H9 (cell line): ENCODE measurements around the gene TMED6. TPM values are rescaled to one million over a fixed set of nuclear protein-coding genes. Genes with fewer than 3 reads are reported as not detected.

Experiments used
- DNase-seq: peaks from one replicate; pipeline ENCODE4 v3.0.0-alpha.2; 2017
- H2AFZ ChIP-seq: one replicate; pipeline ENCODE4 v1.6.1; 2013; ENCODE audit warnings: mild to moderate bottlenecking, low read length, control low read depth, moderate library complexity
- H2AK5ac ChIP-seq: 2 replicates; pipeline ENCODE4 v1.6.1; 2013; ENCODE audit warnings: low read length, control low read depth, mixed read lengths; ENCODE audit not compliant: insufficient read length
- H2BK120ac ChIP-seq: one replicate; pipeline ENCODE4 v1.6.1; 2013; ENCODE audit warnings: low read depth, mild to moderate bottlenecking, low read length, control low read depth, inconsistent platforms; ENCODE audit not compliant: poor library complexity, severe bottlenecking
- H2BK12ac ChIP-seq: 2 replicates; pipeline ENCODE4 v1.6.1; 2013; ENCODE audit warnings: low read length, control low read depth, mixed read lengths, low read depth; ENCODE audit not compliant: insufficient read length
- H2BK15ac ChIP-seq: 2 replicates; pipeline ENCODE4 v1.6.1; 2013; ENCODE audit warnings: low read depth, low read length, control low read depth
- H2BK20ac ChIP-seq: one replicate; pipeline ENCODE4 v1.6.1; 2013; ENCODE audit warnings: low read depth, mild to moderate bottlenecking, low read length, control low read depth, inconsistent platforms; ENCODE audit not compliant: poor library complexity, severe bottlenecking
- H2BK5ac ChIP-seq: 2 replicates; pipeline ENCODE4 v1.6.1; 2013; ENCODE audit warnings: low read length, control low read depth, mixed read lengths; ENCODE audit not compliant: insufficient read length
- H3K14ac ChIP-seq: 2 replicates; pipeline ENCODE4 v1.6.1; 2013; ENCODE audit warnings: low read length, control low read depth; ENCODE audit not compliant: insufficient read depth
- H3K18ac ChIP-seq: 2 replicates; pipeline ENCODE4 v1.6.1; 2013; ENCODE audit warnings: low read depth, mild to moderate bottlenecking, mixed read lengths, low read length, control low read depth; ENCODE audit not compliant: insufficient read length
- H3K23ac ChIP-seq: 2 replicates; pipeline ENCODE4 v1.6.1; 2013; ENCODE audit warnings: low read length, control low read depth, mixed read lengths, low read depth; ENCODE audit not compliant: insufficient read length
- H3K23me2 ChIP-seq: 2 replicates; pipeline ENCODE4 v1.6.1; 2013; ENCODE audit warnings: low read depth, mild to moderate bottlenecking, mixed read lengths, low read length, control low read depth; ENCODE audit not compliant: insufficient read length, poor library complexity, severe bottlenecking
- H3K27ac ChIP-seq: 2 replicates; pipeline ENCODE4 v1.5.1; 2013; ENCODE audit warnings: low read length, control low read depth, mixed read lengths, low read depth; ENCODE audit not compliant: insufficient read length
- H3K27me3 ChIP-seq: 2 replicates; pipeline ENCODE4 v1.6.1; 2013; ENCODE audit warnings: low read length, control low read depth, inconsistent platforms; ENCODE audit not compliant: insufficient read depth
- H3K4ac ChIP-seq: 2 replicates; pipeline ENCODE4 v1.6.1; 2013; ENCODE audit warnings: low read depth, mild to moderate bottlenecking, control low read depth, inconsistent platforms, low read length, moderate library complexity
- H3K4me1 ChIP-seq: 2 replicates; pipeline ENCODE4 v1.6.1; 2013; ENCODE audit warnings: low read length, control low read depth, inconsistent platforms; ENCODE audit not compliant: insufficient read depth
- H3K4me2 ChIP-seq: 2 replicates; pipeline ENCODE4 v1.6.1; 2013; ENCODE audit warnings: low read length, control low read depth, mixed read lengths; ENCODE audit not compliant: insufficient read length, insufficient read depth
- H3K56ac ChIP-seq: 2 replicates; pipeline ENCODE4 v1.6.1; 2013; ENCODE audit warnings: low read depth, mild to moderate bottlenecking, mixed read lengths, low read length, control low read depth; ENCODE audit not compliant: insufficient read length
- H3K79me1 ChIP-seq: 2 replicates; pipeline ENCODE4 v1.6.1; 2013; ENCODE audit warnings: low read depth, mild to moderate bottlenecking, moderate library complexity, low read length, control low read depth, inconsistent platforms; ENCODE audit not compliant: insufficient read depth, poor library complexity, severe bottlenecking
- H3K79me2 ChIP-seq: 2 replicates; pipeline ENCODE4 v1.6.1; 2013; ENCODE audit warnings: low read length, control low read depth, inconsistent platforms; ENCODE audit not compliant: insufficient read depth
- H3K9ac ChIP-seq: 2 replicates; pipeline ENCODE4 v1.6.1; 2013; ENCODE audit warnings: low read length, control low read depth, mixed read lengths; ENCODE audit not compliant: insufficient read length; ENCODE audit errors: extremely low read depth
- H3K9me3 ChIP-seq: one replicate; pipeline ENCODE4 v1.6.1; 2013; ENCODE audit warnings: low read depth, low read length, inconsistent platforms; ENCODE audit not compliant: control insufficient read depth
- H3T11ph ChIP-seq: one replicate; pipeline ENCODE4 v1.6.1; 2013; ENCODE audit warnings: mild to moderate bottlenecking, low read length, control low read depth, inconsistent platforms
- H4K20me1 ChIP-seq: one replicate; pipeline ENCODE4 v1.6.1; 2013; ENCODE audit not compliant: control insufficient read depth, insufficient read length, insufficient read depth
- H4K5ac ChIP-seq: 2 replicates; pipeline ENCODE4 v1.6.1; 2013; ENCODE audit warnings: low read depth, mild to moderate bottlenecking, mixed read lengths, low read length, control low read depth; ENCODE audit not compliant: insufficient read length
- H4K8ac ChIP-seq: replicated peaks from 2 replicates; pipeline ENCODE4 v1.6.1; 2013; ENCODE audit warnings: low read length, control low read depth, mixed read lengths, low read depth; ENCODE audit not compliant: insufficient read length
- H4K91ac ChIP-seq: 2 replicates; pipeline ENCODE4 v1.6.1; 2013; ENCODE audit warnings: low read depth, mild to moderate bottlenecking, moderate library complexity, mixed read lengths, low read length, control low read depth; ENCODE audit not compliant: insufficient read length
- H3K27ac Mint-ChIP-seq, 3 experiments: 2 replicates in 2 of 3; 3 replicates in 1 of 3; pipeline ENCODE4 v1.8.0; 2020 to 2021; ENCODE audit warnings: mixed read lengths in 3 of 3, mild to moderate bottlenecking in 1 of 3, moderate library complexity in 1 of 3
- H3K27me3 Mint-ChIP-seq: 2 replicates; pipeline ENCODE4 v1.8.0; 2021; ENCODE audit warnings: low read depth, mild to moderate bottlenecking, moderate library complexity, mixed read lengths
- H3K36me3 Mint-ChIP-seq, 3 experiments: 2 replicates in 2 of 3; 3 replicates in 1 of 3; pipeline ENCODE4 v1.8.0; 2020 to 2021; ENCODE audit warnings: low read depth in 3 of 3, mixed read lengths in 3 of 3; ENCODE audit not compliant: insufficient read depth in 1 of 3
- H3K4me1 Mint-ChIP-seq, 2 experiments: 2 replicates each; pipeline ENCODE4 v1.8.0; 2020; ENCODE audit warnings: mixed read lengths in 2 of 2
- H3K4me3 Mint-ChIP-seq, 2 experiments: 2 replicates in 1 of 2; 3 replicates in 1 of 2; pipeline ENCODE4 v1.8.0; 2020 to 2021; ENCODE audit warnings: mild to moderate bottlenecking in 2 of 2, mixed read lengths in 2 of 2, moderate library complexity in 1 of 2
- H3K9me3 Mint-ChIP-seq, 2 experiments: 2 replicates in 1 of 2; 3 replicates in 1 of 2; pipeline ENCODE4 v1.8.0; 2020; ENCODE audit warnings: mild to moderate bottlenecking in 2 of 2, mixed read lengths in 2 of 2, moderate library complexity in 1 of 2
- WGBS: extraction: QIAGEN DNeasy Blood & Tissue Kit; methylation state at CpG from one replicate; pipeline ENCODE4 v1.1.7; 2013; ENCODE audit warnings: missing lambda C conversion rate, low lambda C conversion rate, mixed read lengths; ENCODE audit not compliant: insufficient read length; ENCODE audit errors: extremely low coverage; 5-methylcytosine and 5-hydroxymethylcytosine counted together
- total RNA-seq: library from RNA; stranded (reverse); gene quantifications from 2 replicates; pipeline ENCODE4 v1.2.1, GENCODE V29; 2021
- TF ChIP-seq, protein P1 (sequence below): fragments of 200-600 bp; sonication (generic); conservative IDR thresholded peaks from 3 replicates; pipeline ENCODE4 v1.8.0; 2021; ENCODE audit warnings: antibody characterized with exemption, mild to moderate bottlenecking

Gene TMED6
- total RNA-seq, 1 experiment from 2014 or later, result 0.31 TPM

DNA sequence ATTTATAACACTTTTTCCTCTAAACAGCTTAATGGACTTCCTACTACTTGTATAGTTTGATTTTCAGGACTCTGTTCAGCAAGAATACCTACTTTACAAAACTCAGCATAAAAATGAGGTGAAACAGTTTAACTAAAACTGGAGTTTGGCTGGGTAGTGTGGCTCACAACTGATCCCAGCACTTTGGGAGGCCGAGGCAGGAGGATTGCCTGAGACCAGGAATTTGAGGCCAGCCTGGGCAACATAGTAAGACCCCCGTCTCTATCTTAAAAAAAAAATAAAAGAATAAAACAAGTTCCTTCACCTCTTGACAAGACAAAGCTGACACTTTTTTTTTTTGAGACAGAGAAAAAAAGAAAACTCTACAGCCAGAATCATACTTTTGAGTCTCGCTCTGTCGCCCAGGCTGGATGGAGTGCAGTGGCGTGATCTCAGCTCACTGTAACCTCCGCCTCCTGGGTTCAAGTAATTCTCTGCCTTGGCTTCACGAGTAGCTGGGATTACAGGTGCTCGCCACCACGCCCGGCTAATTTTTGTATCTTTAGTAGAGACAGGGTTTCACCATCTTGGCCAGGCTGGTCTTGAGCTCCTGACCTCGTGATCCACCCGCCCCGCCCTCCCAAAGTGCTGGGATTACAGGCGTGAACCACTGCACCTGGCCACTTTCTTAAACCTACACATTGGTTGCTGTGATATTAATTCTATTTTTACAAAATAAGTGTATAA lies 23.8 kb downstream of the TMED6 start:
- Histone ChIP-seq H2BK12ac (no peak overlapping the region), H3K14ac (no peak overlapping the region), H3K27ac (no peak overlapping the region), H3K56ac (no peak overlapping the region), H3K9ac (no peak overlapping the region), H2BK5ac (no peak overlapping the region), H3K23me2 (peaks cover 6% of the 10 kb centered on the region), H3K23ac (no peak overlapping the region), H3K27me3 (no peaks in the 10 kb centered on the region), H4K91ac (no peak overlapping the region), H3K4me2 (no peak overlapping the region), H3K4ac (no peak overlapping the region), H2BK20ac (no peak overlapping the region), H4K8ac (no peak overlapping the region), H2BK15ac (no peak overlapping the region), H2AFZ (no peak overlapping the region), H4K20me1 (peaks cover 2% of the 10 kb centered on the region), H3K18ac (no peak overlapping the region), H3K79me2 (peaks cover 16% of the 10 kb centered on the region; the same call in 1 of the 2 replicates), H3K79me1 (peaks cover 5% of the 10 kb centered on the region), H3K4me1 (no peaks in the 10 kb centered on the region), H2AK5ac (no peak overlapping the region), H3K9me3 (no peaks in the 10 kb centered on the region), H2BK120ac (no peak overlapping the region), H3T11ph (no peak overlapping the region), H4K5ac (no peak overlapping the region)
- peaks cover 33 to 85% (median 68%) of the 10 kb centered on the region in 3 experiments for H3K36me3 Mint-ChIP-seq
- no peaks in the 10 kb centered on the region for H3K9me3 Mint-ChIP-seq
- DNase-seq, result no peak
- no peaks in the 10 kb centered on the region; the same call in 1 of the 2 replicates for H3K27me3 Mint-ChIP-seq
- TF ChIP-seq, protein P1, sequence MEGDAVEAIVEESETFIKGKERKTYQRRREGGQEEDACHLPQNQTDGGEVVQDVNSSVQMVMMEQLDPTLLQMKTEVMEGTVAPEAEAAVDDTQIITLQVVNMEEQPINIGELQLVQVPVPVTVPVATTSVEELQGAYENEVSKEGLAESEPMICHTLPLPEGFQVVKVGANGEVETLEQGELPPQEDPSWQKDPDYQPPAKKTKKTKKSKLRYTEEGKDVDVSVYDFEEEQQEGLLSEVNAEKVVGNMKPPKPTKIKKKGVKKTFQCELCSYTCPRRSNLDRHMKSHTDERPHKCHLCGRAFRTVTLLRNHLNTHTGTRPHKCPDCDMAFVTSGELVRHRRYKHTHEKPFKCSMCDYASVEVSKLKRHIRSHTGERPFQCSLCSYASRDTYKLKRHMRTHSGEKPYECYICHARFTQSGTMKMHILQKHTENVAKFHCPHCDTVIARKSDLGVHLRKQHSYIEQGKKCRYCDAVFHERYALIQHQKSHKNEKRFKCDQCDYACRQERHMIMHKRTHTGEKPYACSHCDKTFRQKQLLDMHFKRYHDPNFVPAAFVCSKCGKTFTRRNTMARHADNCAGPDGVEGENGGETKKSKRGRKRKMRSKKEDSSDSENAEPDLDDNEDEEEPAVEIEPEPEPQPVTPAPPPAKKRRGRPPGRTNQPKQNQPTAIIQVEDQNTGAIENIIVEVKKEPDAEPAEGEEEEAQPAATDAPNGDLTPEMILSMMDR, result no peak
- H3K4me1 Mint-ChIP-seq, result peaks cover 21 to 23% of the 10 kb centered on the region in 2 experiments
- peak overlapping the region; percentile 83 to 88 for H3K4me3 Mint-ChIP-seq
- no peak overlapping the region for H3K27ac Mint-ChIP-seq
- WGBS, result no CpG with 5 or more reads among the region's 14 CpGs
